ENCODE results near the gene NDUFS2.

DNA sequence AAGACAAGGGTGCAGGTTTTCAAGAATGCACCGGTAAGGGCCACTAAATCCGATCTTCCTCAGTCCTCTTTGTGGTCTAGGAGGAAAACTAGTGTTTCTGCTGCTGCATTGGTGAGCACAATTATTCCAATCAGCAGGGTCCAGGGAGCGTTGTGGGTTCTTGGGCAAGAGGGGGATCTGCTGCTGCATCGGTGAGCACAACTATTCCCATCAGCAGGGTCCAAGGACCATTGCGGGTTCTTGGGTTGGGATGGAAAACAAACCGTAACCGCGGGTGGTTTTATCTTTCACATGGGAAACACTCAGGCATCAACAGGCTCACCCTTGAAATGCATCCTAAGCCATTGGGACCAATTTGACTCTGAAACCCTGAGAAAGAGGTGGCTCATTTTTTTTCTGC lies 49.4 kb downstream of the NDUFS2 start:
- TF ChIP-seq, protein P1, sequence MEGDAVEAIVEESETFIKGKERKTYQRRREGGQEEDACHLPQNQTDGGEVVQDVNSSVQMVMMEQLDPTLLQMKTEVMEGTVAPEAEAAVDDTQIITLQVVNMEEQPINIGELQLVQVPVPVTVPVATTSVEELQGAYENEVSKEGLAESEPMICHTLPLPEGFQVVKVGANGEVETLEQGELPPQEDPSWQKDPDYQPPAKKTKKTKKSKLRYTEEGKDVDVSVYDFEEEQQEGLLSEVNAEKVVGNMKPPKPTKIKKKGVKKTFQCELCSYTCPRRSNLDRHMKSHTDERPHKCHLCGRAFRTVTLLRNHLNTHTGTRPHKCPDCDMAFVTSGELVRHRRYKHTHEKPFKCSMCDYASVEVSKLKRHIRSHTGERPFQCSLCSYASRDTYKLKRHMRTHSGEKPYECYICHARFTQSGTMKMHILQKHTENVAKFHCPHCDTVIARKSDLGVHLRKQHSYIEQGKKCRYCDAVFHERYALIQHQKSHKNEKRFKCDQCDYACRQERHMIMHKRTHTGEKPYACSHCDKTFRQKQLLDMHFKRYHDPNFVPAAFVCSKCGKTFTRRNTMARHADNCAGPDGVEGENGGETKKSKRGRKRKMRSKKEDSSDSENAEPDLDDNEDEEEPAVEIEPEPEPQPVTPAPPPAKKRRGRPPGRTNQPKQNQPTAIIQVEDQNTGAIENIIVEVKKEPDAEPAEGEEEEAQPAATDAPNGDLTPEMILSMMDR (IDR thresholded peaks at IDR 0.05) = no peak
- no peak for TF ChIP-seq EZH2 (IDR thresholded peaks at IDR 0.05; ENCODE audit: borderline replicate concordance, insufficient read depth, low read depth, low read length, poor library complexity, severe bottlenecking)

All from B cell (primary cell).